GM12801 (cell line): ENCODE results near the gene ZNF584.

Source experiments
- TF ChIP-seq, protein P1 (sequence below): IDR thresholded peaks from one replicate; pipeline ENCODE4 v1.5.1; 2011; ENCODE audit warnings: control low read depth; ENCODE audit not compliant: insufficient read length; ENCODE audit errors: extremely low read depth

ZNF584 gene

DNA sequence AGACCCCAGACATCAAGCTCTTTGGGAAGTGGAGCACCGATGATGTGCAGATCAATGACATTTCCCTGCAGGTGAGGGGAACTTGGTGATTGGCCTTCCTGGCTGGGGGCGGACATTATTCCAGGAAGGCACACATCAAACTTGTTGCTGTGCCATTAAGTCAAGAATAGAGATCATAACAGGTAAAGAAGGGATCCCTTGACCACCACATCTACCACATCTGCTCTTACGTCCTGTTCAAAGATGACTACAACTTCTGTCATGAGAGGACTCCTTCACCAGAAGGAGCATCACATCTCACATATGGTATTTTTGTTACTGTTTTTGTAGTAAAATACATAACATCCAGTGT, 20.3 kb upstream of the ZNF584 start:
- TF ChIP-seq, protein P1, sequence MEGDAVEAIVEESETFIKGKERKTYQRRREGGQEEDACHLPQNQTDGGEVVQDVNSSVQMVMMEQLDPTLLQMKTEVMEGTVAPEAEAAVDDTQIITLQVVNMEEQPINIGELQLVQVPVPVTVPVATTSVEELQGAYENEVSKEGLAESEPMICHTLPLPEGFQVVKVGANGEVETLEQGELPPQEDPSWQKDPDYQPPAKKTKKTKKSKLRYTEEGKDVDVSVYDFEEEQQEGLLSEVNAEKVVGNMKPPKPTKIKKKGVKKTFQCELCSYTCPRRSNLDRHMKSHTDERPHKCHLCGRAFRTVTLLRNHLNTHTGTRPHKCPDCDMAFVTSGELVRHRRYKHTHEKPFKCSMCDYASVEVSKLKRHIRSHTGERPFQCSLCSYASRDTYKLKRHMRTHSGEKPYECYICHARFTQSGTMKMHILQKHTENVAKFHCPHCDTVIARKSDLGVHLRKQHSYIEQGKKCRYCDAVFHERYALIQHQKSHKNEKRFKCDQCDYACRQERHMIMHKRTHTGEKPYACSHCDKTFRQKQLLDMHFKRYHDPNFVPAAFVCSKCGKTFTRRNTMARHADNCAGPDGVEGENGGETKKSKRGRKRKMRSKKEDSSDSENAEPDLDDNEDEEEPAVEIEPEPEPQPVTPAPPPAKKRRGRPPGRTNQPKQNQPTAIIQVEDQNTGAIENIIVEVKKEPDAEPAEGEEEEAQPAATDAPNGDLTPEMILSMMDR: no peak

DNA sequence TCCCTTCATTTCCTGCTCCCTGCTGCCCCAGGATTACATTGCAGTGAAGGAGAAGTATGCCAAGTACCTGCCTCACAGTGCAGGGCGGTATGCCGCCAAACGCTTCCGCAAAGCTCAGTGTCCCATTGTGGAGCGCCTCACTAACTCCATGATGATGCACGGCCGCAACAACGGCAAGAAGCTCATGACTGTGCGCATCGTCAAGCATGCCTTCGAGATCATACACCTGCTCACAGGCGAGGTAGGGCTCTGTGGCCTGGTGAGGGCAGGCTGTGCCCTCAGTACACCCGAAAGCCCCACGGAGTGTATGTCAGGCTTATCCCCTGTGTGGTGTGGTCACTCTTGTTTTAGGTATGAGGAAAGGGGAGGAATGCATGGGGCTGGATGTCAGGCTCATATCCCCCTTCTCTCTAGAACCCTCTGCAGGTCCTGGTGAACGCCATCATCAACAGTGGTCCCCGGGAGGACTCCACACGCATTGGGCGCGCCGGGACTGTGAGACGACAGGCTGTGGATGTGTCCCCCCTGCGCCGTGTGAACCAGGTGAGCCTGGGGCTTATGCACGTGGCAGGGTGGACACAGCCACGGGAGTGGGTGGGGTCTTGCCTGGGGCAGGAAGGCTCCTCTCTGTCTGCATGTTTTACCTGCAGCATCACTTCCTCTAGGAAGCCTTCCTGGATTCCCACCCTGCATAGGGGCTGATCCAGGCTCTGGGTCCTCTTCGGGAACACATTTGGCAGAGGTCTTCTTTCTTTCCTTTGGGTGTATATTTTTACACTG, 15.3 kb upstream of the ZNF584 start:
- TF ChIP-seq, protein P1: no peak

DNA sequence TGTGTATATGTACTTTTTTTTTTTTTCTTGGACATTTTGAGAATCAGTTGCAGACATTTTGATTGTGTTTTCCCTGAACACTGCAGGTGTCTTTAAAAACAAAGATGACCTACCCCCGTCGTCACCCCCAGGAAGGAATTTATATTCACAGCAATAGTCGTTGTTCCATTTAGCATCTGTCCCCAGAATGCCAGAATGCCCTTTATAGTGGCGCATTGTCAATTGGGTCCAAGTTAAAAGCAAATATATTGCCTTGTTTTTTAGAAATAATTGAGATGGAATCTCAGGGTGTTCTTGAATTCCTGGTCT, 14.8 kb upstream of the ZNF584 start:
- TF ChIP-seq, protein P1: no peak

DNA sequence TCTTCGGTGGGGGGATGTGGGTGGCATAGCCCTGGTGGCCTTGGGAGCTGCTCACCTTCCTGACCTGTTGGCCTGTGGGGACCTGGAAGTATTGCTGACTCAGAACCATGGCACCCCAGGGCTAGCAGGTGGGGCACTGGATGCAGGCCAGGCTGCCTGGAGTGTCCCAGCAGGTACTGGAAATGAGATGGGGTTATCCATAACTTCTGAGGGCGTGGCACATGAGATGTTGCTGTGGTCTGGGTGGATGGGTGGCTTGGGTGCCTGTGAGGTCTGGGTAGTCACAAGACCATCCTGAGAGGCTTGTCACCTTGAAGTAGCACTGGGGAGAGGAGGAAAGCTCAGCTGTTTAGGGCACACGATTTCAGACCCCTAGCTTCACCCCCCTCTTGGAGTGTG, 13.6 kb upstream of the ZNF584 start:
- TF ChIP-seq, protein P1: no peak

DNA sequence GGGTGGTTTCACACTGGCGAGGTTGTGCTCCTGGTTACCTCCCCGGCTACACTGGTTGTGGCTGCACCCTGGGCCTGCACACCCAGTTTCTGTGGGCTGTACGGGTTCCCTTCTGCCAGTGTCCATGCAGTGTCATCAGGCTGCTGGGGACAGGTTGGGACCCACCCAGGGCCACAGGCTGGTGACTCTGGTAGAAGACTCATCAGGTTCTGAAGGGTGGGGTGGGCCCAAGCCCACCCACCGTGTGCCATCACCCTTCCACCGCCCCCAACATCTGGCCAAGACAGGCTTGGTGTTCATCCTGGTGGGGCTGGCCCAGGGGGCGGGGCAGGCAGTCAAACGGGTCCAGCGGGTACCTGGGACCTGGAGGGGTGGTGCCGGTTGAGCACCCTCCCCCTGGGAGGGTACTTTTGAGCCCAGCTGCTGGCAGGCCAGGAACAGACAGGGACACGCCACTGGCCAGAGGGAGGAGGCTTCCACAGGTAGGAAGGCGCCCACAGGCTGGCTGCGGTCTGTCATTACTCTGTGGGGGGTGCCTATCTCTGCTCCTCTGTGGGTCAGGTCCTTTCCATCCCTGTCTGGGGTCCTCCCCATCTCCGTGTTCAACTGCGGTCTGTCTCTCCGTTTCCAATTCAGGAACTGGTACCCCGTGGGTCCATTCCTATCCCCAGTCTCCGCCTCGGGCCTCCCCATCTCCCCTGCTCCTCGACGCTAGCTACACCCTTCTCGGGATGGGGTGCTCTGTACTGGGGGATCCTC, 13.1 kb upstream of the ZNF584 start, which contains the start of gene RNF225:
RNF225 (plus strand) TSS at position 437 of the 759 bp plus-strand sequence. CDS start 434 bp downstream, outside the sequence.
- TF ChIP-seq, protein P1: no peak

DNA sequence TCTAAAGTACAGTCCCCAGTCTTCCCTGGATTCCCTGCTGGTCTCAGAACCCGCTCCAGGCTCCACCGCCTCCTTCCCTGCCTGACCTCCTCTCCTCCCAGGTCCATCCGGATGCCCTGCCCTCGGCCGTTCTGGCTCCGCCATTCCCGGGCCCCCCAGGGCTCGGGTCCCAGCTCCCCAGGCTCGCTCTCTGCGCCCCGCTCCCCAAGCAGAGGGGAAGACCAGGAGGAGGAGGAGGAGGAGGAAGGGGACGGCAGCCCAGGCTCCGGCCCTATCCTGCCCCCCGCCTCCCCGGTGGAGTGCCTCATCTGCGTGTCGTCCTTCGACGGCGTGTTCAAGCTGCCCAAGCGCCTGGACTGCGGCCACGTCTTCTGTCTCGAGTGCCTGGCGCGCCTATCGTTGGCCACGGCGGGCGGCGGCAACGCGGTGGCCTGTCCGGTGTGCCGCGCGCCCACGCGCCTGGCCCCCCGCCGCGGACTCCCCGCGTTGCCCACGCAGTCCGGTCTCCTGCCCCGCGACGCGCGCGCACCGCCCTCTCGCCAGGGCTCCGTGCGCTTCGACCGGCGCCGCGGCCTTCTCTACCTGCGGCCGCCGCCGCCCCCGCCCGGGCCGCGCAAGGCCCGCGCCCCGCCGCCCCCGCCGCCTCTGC, 12.3 kb upstream of the ZNF584 start:
- TF ChIP-seq, protein P1: no peak
